ENCODE measurements around the gene ACADSB.
A peak's percentile ranks its signal among the peaks of the same experiment; 100 is the strongest.

ACADSB gene

DNA sequence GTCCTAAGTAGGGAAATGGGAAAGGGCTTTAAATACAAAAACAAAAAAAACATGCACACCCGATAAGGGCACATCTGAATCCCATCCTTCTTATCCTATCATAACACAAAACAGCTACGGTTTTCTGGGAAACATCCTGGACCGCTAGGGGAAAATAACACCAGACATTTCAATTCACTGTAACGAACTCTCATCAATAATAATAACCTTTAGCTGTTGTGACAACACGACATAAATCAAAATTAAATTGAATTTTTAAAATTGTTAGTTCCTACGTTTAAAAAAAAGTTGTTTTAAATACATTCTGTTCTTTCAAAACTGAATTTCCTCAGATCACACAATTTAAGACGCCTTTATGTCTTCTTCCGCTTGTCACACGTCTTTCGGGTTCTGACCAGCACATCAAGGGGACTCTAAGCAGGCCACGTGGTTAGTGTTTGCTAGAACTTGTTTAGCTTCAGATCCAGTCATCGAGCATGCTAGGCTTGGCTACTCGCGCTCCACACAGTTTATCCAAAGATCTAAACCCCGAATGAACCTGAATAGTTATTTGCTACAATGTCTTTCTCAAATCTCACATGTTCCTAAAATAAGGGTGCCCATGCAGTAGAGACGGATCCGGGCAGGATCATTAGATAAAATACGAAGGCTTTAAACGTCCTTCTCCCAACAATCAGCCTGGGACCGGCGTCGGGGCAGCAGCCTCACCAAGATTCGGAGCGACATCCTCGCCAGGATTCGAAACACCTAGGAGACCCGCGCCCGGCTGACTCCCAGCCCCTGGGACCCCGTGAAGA lies 1.1 kb upstream of the ACADSB start:
- DNase-seq, result no peak

DNA sequence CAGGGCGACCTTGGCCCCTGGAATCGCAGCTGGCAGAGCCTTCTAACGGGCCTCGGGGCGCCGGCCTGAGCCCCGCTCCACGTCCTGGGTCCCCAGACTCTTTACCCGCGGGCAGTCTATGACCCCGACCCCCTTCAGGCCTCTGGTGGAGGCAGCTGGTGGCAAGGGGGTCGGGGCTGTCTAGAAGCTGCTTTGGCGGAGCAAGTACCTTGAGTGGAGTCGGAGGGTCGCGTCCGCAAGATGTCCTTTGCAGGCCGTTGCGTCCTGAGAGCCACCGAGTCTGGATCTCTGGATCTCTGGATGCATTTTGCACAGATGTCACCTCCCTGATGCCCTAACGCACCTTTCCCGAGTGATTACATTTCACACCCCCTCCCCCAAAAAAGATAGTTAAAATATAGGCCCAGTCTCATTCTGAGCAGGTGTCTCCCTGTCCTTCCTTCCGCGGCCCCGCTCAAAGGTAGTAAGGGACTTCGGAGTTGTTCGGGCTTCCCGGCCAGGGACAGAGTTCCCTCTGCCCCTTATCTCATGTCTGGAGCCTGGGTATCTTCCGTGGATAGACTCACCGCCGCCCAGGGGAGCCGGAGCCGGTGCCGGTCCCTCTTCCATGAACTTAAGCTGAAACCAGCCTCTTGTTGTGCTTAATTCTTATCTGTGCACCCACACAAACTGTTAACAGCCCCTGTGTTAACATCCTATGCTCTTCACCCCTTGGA lies 457 bp downstream of the ACADSB start:
- peak; percentile 70 for DNase-seq

DNA sequence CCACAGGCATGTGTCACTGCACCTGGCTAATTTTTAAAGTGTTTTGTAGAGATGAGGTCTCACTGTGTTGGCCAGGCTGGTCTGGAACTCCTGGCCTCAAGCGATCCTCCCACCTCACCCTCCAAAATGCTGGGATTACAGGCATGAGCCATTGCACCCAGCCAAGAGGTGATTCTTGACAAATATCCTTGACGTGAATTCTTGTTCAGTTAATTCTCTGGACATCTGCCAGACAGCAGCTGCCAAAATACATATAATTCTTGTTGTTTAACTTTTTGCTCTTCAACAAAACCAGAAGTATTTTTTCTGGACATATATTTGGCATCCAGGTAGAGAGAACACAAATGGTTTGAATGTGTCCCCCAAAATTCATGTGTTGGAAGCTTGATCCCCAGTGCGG lies 3.2 kb downstream of the ACADSB start:
- DNase-seq, result no peak

DNA sequence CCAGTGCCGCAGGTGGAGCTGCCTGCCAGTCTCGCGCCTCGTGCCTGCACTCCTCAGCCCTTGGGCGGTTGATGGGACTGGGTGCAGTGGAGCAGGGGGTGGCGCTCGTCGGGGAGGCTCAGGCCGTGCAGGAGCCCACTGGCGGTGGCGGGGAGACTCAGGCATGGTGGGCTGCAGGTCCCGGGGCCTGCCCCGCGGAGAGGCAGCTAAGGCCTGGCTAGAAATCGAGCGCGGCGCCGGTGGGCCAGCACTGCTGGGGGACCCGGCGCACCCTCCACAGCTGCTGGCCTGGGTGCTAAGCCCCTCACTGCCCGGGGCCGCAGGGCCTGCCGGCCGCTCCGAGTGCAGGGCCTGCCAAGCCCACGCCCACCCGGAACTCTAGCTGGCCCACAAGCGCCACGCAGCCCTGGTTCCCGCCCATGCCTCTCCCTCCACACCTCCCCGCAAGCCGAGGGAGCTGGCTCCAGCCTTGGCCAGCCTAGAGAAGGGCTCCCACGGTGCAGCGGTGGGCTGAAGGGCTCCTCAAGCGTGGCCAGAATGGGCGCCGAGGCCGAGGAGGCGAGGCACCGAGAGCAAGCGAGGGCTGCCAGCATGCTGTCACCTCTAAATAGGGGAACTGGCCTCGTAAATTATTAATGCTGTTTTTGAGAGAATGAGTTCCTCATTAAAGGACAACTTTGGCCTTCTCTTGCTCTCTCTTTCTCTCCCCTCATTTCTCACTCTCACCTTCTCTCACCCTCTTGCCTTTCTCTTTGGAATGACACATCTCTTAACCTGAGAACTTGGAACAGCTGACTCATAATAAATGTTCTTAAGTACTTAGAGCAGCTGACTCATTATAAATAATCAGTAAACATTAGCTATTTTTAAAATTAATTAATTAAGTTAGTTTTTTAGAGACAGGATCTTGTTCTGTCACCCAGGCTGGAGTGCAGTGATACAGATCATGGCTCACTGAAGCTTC lies 4.9 kb downstream of the ACADSB start:
- no peak for DNase-seq

DNA sequence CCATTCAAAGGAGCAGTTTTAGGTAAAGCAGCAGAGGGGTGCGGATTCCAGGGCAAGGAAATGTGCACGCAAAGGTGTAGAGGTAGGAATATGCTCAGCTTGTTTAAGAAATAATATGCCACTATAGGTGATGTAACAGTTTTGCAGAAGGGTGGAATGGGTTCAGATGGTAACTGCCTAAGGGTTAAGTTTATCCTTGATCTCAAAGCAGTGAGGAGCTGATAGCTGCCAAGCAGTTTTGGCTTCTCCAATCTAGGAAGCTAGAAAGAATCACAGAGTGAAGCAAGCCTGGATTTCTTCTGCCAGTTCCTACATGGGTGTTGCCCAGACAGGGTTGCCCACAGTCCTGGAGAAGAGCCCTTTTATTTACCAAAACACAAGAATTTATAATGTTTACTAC lies 6.0 kb downstream of the ACADSB start:
- DNase-seq, result no peak

DNA sequence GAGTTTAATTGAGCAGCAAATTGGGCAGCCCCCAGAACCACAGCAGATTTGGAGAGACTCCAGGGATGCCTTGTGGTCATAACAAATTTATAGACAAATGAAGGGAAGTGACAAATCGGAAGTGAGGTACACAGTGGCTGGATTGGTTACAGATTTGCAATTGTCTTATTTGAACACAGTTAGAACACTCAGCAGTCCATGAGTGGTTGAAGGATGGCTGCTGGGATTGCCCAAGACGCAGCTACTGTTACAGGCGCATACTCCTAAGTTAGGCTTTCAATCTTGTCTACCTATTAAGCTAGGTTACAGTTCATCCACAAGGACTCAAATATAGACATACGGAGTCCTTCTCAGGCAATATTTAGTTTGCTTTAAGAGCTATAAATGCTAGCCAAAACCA lies 7.4 kb downstream of the ACADSB start:
- DNase-seq, result no peak

DNA sequence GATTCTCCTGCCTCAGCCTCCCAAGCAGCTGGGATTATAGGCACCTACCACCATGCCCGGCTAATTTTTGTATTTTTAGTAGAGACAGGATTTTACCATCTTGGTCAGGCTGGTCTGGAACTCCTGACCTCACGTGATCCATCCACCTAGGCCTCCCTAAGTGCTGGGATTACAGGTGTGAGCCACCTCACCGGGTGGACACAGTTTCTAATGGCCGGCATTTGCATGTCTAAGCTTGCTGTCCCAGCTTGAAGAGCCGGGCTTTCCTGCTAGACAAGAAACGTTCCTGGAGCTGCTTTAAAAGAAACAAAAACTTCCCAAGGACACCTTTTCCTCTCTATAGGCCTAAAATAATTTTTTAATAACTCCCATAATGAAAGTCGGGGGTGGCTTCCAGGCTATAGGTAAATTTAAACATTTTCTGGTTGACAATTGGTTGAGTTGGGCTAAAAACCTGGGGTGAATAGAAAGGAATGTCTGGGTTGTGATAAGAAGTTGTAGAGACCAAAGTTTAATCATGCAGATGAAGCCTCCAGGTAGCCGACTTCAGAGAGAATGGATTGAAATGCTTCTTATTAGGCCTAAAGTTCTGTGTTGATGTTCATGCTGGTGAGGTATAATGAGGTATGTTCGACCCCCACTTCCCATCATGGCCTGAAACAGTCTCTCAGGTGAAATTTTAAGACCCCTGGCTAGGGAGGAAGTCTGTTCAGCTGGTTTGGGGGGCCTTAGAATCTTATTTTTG lies 8.8 kb downstream of the ACADSB start:
- DNase-seq, result no peak

DNA sequence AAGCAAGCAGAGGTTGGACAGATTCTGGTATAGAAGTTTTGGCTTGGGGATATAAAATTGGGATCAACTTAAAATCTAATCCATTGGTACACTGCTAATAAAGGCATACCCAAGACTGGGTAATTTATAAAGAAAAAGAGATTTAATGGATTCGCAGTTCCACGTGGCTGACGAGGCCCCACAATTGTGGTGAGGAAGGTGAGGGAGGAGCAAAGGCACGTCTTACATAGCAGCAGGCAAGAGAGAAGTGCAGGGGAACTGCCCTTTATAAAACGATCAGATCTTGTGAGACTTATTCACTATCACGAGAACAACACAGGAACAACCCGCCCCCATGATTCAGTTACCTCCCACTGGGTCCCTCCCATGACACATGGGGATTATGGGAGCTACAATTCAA lies 9.7 kb downstream of the ACADSB start:
- DNase-seq, result no peak

DNA sequence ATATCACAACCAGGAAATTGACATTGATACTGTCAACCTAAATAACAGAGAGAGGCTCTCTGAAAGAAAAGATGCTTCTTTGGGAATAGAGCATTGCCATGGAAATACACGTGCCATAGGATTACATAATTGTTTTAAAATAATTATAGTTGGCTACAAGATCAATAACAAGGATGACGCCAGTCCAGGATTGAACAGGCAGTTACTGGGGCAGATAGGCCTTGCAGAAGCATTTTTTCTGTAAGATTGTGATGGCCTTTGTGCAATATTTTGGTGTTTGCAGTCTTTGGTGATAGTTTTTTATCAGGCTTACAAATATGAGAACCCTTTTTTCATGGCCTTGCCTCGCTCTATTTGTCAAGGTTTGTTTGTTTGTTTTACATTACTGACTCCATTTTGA lies 10.5 kb downstream of the ACADSB start:
- no peak for DNase-seq

DNA sequence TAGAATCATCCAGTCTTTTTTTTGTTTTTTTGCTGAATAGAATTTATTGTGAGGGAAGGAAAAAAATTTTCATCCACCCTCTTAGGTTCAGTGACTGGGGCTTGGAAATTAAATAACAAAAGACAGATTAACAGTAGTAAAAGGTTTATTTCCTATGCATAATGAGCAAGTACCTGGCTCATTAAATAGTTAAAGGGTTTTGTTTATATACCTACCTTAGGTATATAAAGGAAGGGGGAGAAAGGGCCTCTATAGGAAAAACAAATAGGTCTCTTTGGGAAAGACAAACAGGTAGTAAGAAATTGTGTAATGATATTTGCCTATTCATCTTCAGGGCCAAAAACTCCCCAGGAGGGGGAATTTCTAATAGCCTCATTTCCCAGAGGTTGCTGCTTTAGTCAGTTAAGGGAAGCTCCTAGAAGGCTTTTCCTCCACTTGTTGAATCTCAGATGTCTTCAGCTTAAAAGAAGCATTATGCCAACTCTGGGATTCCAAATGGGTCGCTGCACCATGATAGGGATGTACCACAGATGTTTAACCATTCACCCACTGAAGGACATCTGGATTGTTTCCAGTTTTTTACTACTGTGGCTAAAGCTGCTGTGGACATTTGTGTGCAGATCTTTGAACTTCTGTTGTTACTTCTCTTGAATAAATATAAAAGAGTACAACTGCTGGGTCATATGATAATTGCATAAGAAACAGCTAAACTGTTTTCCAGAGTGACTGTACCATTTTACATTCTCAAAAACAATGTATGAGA lies 11.3 kb downstream of the ACADSB start:
- no peak for DNase-seq

DNA sequence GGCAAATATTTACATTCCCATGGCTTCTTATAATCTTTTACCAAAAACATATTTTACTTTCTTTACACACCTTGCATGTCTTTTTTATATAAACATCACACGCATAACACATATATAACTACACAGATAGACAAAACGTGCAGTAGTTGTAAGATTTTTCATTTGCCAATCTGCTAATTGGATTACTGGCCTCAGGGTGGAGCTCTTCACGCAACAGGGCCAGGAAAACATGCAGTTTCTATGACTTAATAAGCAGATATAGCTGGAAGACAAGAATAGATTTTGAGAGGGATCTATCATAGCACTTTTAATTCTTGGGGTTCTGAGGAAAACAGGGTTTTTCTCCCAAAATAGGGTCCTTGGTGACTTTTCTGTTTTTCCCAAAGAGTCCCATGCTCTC lies 12.7 kb downstream of the ACADSB start:
- DNase-seq, result no peak

DNA sequence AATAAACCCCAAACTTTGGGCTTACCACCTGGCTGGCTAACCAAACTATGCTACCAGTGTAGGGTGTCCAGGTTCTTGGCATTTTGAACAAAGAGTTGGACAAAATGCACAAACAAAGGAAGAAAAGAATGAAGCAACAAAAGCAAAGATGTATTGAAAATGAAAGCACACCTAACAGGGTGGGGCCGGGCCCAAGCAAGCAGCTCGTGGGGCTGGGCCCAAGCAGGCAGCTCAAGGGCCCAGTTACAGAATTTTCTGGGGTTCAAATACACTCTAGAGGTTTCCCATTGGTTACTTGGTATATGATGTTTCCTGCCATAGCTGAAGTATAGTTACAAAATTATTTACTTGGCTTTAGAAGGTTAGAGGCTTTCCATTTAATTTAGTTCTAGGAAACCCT lies 15.7 kb downstream of the ACADSB start:
- no peak for DNase-seq

DNA sequence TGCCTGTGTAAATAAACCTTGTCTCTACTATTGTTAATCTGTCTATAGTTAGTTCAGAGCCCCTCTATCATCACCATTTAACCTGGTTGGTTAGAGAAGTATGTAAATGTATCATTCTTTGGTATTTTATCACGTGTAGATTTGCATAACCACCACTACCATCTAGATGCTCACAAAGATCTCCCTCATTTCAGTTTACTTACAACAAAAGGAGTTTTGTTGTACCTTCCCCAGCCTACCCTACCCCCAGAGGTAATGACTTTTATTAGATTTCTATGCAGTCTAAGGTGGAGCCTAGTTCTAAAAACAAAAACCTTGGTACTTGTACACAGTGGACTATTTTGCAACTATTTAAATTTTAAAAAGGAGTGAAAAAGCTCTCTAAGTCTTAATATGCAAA lies 17.5 kb downstream of the ACADSB start:
- no peak for DNase-seq

DNA sequence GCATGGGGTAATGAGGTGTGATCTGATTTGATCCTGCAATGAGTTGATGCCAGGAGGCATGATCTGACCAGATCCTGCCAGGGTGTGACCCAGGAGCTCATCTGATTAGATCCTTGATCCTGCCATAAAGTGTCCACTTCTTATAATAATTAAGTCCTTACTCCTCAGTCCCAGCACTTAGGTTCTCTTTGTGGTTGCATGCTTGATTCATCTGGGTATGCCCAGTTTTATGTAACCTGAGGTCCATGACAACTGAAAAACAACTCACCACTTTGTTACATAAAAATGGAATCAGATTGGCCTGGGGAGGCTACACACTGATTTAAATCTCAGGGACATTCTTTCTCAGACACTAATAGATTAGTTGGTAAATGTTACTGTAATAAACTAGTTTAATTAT lies 19.1 kb downstream of the ACADSB start:
- DNase-seq, result no peak

DNA sequence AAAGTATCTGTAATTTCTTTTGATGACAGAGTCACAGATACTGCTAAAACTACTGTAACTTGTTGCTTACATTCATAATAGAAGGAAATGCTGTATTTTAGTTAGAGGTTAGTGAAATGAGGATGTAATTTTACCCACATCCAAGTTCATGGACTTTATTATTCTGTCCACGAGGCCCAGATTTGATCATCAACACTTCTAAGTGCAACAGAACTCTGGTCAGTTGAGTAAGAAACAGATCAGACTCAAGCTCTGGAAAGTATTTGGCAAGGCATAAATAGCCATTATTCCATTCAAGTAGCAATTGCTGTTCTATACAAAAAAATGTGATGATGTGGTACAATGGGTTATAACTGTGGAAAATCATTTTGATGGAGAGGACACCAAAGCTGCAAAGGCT lies 22.3 kb downstream of the ACADSB start:
- no peak for DNase-seq

DNA sequence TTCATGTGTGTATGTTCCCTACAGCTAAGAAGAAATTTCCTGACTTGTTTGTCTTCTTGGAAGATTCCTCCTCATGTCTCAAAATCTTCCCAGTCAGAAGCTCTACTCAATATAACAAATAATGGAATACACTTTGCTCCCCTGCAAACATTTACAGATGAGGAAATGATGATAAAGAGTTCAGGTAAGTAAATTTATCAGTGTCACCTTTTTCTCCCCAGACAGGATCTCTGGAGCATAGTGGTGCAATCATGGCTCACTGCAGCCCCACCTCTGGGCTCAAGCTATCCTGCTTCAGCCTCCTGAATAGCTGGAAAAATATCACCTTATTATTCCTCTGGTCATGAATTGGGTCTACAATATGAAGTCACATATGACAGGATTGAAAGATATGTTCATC lies 25.5 kb downstream of the ACADSB start:
- no peak for DNase-seq

DNA sequence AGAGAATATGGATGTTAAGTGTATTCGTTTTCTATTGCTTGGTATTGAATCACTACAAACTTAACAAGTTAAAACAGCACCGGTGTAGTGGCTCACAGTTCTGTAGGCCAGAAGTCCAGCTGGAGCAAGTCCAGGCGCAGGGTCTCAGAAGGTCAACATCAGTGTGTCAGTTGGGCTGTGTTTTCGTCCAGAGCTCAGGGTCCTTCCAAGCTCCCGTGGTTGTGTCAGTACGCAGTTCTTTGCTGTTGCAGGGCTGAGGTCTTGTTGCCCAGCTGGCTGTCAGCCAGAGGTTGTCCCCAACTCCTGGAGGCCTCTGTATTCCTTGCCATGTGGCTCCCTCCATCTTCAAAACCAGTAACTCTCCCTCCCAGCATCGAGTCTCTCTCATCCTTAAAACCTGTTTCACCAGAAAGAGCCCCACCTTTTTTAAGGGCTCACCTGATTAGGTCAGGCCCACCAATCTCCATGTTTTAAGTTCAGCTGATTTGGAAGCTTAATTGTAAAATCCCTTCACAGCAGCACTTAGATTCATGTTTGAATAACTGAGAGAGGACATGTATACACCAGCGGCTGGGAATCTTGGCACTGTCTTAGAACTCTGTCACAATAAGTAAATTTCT lies 26.8 kb downstream of the ACADSB start:
- no peak for DNase-seq

DNA sequence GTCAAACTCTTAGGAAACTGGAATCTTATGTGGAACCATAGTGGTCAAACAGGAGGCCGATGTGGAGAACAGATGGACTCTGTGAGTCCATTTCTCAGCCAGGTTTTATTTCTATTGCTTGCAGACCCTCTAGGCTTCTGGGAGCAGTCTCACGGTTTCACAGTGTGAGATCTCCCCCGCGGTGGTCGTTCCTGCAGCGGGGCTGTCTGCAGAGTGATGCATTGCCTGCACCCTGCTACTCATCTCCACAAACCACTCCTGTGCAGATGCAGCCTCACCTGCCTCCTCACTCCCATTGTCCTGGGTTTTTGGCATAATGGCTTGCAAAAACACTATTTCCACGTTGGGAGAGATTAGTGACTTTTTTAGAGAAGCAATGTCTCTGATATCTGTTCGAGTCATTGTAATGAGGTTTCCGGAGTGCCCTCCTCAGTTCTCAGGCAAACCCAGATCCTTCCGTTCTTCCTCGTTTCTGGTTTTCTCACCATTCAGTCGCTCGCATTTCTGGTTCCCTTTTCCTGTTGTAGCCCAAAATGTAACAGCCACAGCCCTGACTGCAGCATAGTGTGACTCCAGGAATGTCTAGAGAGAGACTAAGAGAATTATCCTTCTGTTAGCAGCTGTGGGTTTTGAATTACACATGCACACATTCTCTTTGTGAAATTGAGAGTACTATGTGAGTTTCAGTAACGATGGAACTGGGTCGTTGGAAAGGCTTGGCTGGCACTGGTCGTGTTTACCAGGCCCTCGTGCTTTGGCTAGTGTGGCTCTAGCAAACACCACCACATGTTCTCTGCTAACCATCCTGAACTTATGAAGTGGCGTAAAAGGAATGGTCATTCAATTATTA lies 30.2 kb downstream of the ACADSB start:
- no peak for DNase-seq

DNA sequence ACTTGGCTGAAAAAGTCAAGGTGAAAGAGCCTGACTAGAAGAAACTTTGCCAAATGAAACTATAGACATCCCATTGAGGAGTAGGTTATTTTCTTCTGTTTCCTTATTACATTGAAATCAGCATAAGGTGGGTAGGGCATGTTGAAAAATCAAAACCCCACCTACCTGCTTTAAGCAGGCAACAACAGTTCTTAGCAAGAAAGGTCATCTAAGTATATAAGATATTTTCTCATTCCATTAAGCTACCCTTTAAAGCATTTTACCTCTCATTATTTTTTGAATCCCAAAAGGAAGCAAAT lies 30.8 kb downstream of the ACADSB start:
- DNase-seq, result no peak

DNA sequence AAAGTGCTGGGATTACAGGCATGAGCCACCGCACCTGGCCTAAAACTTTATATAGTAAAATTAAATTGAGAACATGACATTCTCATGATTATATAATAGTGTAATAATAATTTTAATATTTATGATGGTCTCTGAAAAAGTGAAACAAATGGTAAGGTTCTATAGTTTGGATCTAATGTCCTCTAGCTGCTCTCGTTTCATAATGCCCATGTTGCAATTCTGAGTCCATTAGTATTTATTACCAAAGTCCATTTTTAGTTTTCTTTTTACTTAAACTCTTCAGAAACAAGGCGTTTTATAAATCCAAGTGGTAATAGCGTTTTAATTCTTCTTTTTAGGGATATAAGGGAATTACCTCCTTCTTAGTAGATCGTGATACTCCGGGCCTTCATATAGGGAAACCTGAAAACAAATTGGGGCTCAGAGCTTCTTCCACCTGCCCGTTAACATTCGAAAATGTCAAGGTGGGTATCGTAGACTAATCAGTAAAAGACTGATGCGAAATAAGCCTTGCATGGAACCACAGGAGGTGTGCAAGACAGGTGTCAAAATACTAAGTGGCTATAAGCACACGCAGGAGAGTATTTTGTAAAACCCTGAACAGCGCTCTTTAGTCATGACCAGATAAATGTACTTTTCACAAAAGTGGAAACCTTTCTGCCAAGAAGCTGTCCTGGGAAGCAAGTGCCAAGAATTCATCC lies 34.1 kb downstream of the ACADSB start:
- DNase-seq, result no peak

Data from activated CD8-positive, alpha-beta memory T cell treated with anti-CD3 and anti-CD28 coated beads for 24 hours (primary cell).